Choroid plexus epithelial cell (primary cell): ENCODE measurements around the gene AP2S1.
A peak's percentile ranks its signal among the peaks of the same experiment; 100 is the strongest.
"Not testable (repeated sequence)": the region's sequence is repeated elsewhere in the genome, so short reads cannot be mapped to it uniquely, and the experiment has no call there.

Source experiments
- DNase-seq: peaks from one replicate; pipeline ENCODE4 v3.0.0-alpha.2; 2010; ENCODE audit warnings: low read depth
- H3K4me3 ChIP-seq: 2 replicates; pipeline ENCODE4 v1.5.1; 2011; ENCODE audit warnings: low read depth, mild to moderate bottlenecking, control low read depth, low read length, moderate library complexity
- CTCF ChIP-seq: conservative IDR thresholded peaks from 2 replicates; pipeline ENCODE4 v1.5.1; 2011; ENCODE audit warnings: low read depth, mild to moderate bottlenecking, control low read depth, inconsistent platforms, low read length, moderate library complexity

Gene AP2S1

GRCh38 chr19:46878613-46879375 lies 28.1 kb upstream of the AP2S1 start:
- H3K4me3 ChIP-seq: no peak overlapping the region
- DNase-seq: peak; percentile 85
- no peak for TF ChIP-seq CTCF

GRCh38 chr19:46875657-46876056 lies 25.0 kb upstream of the AP2S1 start:
- no peak for TF ChIP-seq CTCF
- no peak overlapping the region for H3K4me3 ChIP-seq
- DNase-seq: no peak

- DNase-seq: no peak
- no peak overlapping the region for H3K4me3 ChIP-seq
- no peak for TF ChIP-seq CTCF
Observed at GRCh38 chr19:46875234-46875633, 24.6 kb upstream of the AP2S1 start.

GRCh38 chr19:46872967-46873366 lies 22.3 kb upstream of the AP2S1 start:
- no peak overlapping the region for H3K4me3 ChIP-seq
- no peak for TF ChIP-seq CTCF
- no peak for DNase-seq

- H3K4me3 ChIP-seq, DNase-seq: not testable (repeated sequence)
Observed at GRCh38 chr19:46871173-46871572, 20.5 kb upstream of the AP2S1 start.

- no peak overlapping the region for H3K4me3 ChIP-seq
- TF ChIP-seq CTCF: no peak
Observed at GRCh38 chr19:46868025-46868802, 17.6 kb upstream of the AP2S1 start.

GRCh38 chr19:46867170-46867569 lies 16.5 kb upstream of the AP2S1 start:
- no peak overlapping the region for H3K4me3 ChIP-seq
- TF ChIP-seq CTCF: no peak
- no peak for DNase-seq

More at GRCh38 chr19:46868025-46868802, 17.6 kb upstream of the AP2S1 start:
- DNase-seq: no peak
